GM21825 (cell line): ENCODE results near the gene PHYHIPL.

Experiments used
- ATAC-seq: cut with Tn5 transposase; IDR thresholded peaks from one replicate; pipeline ENCODE4 v1.9.1; 2021; ENCODE audit warnings: mild to moderate bottlenecking, moderate library complexity; ENCODE audit not compliant: unreplicated experiment

PHYHIPL gene

GRCh38 chr10:59289853-59290252 lies 113.4 kb downstream of the PHYHIPL start:
- ATAC-seq = no peak

DNA sequence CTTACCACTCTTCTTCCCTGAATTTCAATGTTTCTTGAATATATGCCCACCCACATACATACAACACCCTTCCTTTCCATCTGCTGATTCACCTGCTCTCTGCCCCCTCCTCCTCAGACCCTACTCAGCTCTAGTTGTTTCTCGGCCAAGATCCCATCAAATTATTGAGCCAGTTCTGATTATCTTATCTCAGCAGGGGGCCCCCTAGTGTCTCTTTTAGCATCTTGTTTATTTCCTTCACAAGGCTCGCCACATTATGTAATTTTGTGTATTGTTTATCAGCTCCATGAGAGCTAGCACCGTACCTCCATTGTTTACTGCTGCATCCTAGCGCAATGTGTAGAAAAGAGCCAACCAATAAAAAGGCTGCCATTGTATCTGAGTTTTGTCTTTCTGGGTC lies 114.0 kb downstream of the PHYHIPL start:
- ATAC-seq = no peak
